HG03439 (cell line): Measurements from ENCODE around the gene ENTR1.

ENCODE experiments used
- ATAC-seq: cut with Tn5 transposase; IDR thresholded peaks from one replicate; pipeline ENCODE4 v1.9.1; 2021; ENCODE audit warnings: mild to moderate bottlenecking, moderate library complexity; ENCODE audit not compliant: unreplicated experiment

Gene ENTR1

GRCh38 chr9:136379003-136379287 lies 31.5 kb downstream of the ENTR1 start:
- no peak for ATAC-seq

- ATAC-seq = no peak
These were observed 32.0 kb downstream of the ENTR1 start for GRCh38 chr9:136378170-136379002.

- ATAC-seq = no peak
These were observed 32.9 kb downstream of the ENTR1 start for GRCh38 chr9:136377341-136378169.

GRCh38 chr9:136376457-136376856 lies 34.0 kb downstream of the ENTR1 start:
- ATAC-seq = no peak

- ATAC-seq = no peak
These were observed 35.3 kb downstream of the ENTR1 start for GRCh38 chr9:136375096-136375495.

GRCh38 chr9:136374183-136374575 lies 36.2 kb downstream of the ENTR1 start:
- ATAC-seq = no peak

- no peak for ATAC-seq
These were observed 36.9 kb downstream of the ENTR1 start, which contains the start of gene CARD9 for GRCh38 chr9:136373300-136374182. Gene CARD9 (minus strand): TSS chr9:136373669. CDS start chr9:136372078, 1,591 bp downstream.

- ATAC-seq = no peak
These were observed 37.7 kb downstream of the ENTR1 start for GRCh38 chr9:136372561-136373299.

GRCh38 chr9:136372006-136372405 lies 38.4 kb downstream of the ENTR1 start:
- no peak for ATAC-seq

- no peak for ATAC-seq
These were observed 38.9 kb downstream of the ENTR1 start for GRCh38 chr9:136371533-136371880.

GRCh38 chr9:136370687-136371532 lies 39.5 kb downstream of the ENTR1 start:
- no peak for ATAC-seq

- no peak for ATAC-seq
These were observed 40.4 kb downstream of the ENTR1 start for GRCh38 chr9:136370037-136370436.

- no peak for ATAC-seq
These were observed 42.2 kb downstream of the ENTR1 start for GRCh38 chr9:136368190-136368589.

GRCh38 chr9:136367296-136368145 lies 42.9 kb downstream of the ENTR1 start:
- no peak for ATAC-seq

GRCh38 chr9:136366826-136367225 lies 43.6 kb downstream of the ENTR1 start:
- ATAC-seq = no peak

GRCh38 chr9:136365775-136366222 lies 44.6 kb downstream of the ENTR1 start:
- ATAC-seq = no peak

GRCh38 chr9:136364942-136365774 lies 45.3 kb downstream of the ENTR1 start:
- no peak for ATAC-seq
